Inflammatory macrophage (primary cell): ENCODE measurements around the gene NCK2.
"Not testable (repeated sequence)": the region's sequence is repeated elsewhere in the genome, so short reads cannot be mapped to it uniquely, and the experiment has no call there.

Experiments
- DNase-seq, 2 donors: peaks; one replicate each; pipeline ENCODE4 v3.0.0-alpha.2; 2020 to 2022

NCK2 gene

DNA sequence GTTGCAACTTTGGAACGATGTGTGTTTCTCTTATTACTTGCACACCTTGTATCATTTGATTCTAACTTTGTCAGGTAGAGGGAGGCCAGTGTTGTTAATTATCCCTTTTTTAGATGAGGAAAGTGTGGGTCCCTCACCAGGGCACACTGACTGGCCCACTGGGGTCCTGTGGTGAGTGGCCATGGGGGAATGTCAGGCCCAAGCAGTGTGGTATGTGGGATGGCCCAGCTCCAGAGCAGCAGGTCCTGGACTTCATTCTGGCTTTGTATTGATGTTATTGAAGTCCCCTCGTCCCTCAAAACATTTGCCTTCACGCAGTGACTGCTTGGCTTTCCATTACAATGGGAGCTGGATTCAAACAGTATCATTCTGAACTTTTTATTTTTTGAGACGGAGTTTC is 11.7 kb downstream of the NCK2 start:
- no peak for DNase-seq

- not testable (repeated sequence) for DNase-seq
Measured at GRCh38 chr2:105756865-105757264, 12.2 kb downstream of the NCK2 start.

- no peak for DNase-seq
Measured at GRCh38 chr2:105757433-105757832, 12.7 kb downstream of the NCK2 start.

GRCh38 chr2:105760191-105760590 is 15.5 kb downstream of the NCK2 start:
- DNase-seq: no peak

DNA sequence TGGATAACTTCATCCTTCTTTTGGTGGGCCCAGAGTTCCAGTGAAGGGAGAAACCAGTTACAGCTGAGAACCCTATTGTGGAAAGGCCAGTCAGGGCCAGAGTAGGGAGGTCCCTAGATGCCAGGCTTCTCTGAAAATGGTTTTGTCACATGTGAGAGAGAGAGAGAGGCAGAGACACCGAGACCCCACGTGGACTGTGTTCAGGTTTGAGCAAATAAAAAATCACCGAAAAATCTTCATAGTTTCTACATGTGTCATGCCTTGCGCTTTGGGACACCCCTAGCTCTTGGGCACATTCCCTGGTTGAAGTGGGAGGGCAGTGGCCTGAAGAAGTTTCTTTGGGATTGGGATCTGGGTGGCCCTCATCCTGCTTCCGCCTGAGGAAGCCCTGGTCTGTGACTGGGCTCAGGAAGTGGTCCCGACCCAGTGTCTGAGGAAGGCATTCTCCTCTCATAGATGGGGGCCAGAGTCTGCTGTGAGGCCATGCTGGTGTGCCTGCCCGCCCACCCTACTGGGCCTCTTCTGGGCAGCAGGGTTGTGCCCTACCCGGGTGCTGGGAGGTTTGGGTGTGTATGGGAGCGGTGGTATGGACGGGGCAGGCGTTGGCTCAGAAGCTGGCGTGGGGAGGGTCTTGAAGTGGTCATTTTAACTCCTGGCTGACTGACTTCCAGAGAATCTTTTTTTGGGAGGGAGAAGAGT is 16.1 kb downstream of the NCK2 start:
- no peak for DNase-seq

- no peak for DNase-seq
Measured at GRCh38 chr2:105761931-105762515, 17.3 kb downstream of the NCK2 start.

DNA sequence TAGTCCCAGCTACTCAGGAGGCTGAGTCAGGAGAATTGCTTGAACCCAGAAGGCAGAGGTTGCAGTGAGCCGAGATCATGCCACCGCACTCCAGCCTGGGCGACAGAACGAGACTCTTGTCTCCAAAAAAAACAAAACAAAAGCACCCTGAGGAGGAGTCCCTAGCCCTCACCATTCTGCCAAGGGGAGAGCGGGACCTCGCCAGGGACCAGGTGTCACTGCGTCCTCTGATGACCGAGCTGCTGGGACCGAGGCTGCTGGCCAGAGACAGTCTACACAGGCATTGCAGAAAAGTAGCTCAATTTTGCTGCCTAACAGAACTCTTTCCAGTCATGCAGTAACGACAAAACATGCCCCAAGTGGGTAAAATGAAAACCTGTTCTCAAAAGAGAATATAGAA is 18.4 kb downstream of the NCK2 start:
- no peak for DNase-seq

- no peak for DNase-seq
Measured at GRCh38 chr2:105764059-105764458, 19.3 kb downstream of the NCK2 start.

DNA sequence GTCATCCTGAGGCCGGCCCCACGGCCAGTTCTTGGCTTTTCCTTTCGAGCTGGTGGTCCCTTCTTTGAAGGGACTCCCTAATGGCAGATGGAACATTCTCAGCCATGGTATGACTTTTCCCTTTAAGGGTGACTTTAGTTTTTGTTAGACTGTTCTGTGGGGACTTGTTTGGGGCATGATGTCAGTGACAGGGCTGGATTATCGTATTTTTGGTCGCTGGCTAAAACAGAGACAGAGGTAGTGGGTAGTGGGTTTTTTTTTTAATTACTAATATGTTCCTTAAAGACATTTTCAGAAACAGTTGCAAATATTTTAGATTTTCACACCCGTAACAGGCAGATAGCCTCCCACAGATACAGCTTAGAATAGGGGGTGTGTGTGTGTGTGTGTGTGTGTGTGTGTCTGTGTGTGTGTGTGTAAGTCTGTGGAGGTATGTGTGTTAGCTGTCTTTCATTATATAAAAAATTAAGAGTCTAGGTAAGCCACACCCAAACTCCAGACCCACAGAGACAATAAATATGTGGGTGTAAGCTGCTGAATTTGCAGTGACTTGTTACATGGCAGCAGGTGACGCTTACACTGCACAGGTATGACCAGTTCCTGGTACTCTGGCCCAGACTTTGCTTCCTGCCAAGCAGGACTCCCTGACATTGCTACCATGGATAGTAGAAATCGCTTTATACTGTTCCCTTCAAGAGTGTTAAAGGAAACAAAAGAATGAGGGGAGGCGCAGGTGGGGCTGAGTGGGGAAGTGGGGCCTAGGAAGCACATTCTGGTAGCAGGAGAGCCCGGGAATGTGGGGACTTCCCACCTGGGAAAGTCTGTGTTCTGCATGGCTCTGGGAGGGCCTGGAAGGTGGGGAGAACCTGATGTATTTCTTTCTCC is 20.9 kb downstream of the NCK2 start:
- DNase-seq: no peak

DNA sequence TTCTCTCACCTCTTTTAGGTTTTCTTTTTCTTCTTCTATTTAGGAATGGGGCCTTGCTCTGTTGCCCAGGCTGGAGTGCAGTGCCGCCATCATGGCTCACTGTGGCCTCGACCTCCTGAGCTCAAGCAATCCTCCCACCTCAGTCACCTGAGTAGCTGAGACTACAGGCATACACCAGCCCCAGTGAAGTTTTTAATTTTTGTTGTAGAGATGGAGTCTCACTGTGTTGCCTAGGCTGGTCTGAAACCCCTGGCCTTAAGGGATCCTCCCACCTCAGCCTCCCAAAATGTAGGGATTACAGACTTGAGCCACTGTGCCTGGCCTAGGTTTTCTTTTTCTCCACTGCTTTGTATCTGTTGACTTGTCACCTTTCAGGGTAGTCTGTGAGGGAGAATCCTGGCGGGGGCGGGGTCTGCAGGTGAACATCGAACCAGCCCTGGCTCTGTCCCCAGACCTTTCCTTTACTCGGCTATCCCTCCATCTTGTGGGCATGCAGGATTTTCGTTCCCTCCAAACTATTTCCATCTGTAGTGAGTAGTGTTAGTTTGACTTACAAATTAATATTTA is 21.7 kb downstream of the NCK2 start:
- no peak for DNase-seq

- no peak for DNase-seq
Measured at GRCh38 chr2:105768176-105768575, 23.5 kb downstream of the NCK2 start.

DNA sequence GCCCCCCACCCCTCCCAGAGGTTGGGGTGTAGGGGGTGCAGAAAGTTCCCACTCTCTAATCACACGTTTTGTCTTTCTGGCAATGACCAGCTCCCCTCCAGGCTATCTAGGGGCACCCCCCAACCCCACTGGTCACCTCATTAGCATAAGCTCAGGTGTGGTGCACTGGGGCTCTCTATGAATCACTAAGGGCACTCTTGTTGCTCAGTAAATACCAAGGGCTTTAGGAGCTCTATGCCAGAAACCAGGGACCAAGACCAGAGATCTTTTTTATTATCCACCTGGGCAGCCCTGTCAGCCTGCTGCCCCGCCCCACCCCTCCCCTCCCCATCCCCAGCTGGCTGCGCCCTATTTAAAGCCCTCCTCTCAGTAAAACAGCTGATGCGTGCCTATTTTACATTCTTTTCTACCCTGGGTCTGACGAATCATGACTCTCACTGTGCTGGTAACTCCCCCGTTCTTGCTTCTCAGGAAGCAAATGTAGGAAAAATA is 24.3 kb downstream of the NCK2 start:
- no peak for DNase-seq

GRCh38 chr2:105769504-105769903 is 24.8 kb downstream of the NCK2 start:
- DNase-seq: no peak

- no peak for DNase-seq
Measured at GRCh38 chr2:105770149-105770548, 25.4 kb downstream of the NCK2 start.

DNA sequence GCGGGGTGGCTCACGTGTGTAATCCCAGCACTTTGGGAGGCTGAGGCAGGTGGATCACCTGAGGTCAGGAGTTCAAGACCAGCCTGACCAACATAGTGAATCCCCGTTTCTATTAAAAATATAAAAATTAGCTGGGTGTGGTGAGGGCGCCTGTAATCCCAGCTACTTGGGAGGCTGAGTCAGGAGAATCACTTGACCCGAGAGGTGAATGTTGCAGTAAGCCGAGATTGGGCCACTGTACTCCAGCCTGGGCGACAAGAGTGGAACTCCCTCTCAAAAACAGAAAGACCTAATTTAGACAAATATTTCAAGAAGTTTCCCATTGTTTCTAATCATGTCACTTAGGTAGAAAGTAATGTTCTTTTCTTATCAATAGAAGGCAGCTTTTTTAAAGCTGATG is 26.6 kb downstream of the NCK2 start:
- not testable (repeated sequence) for DNase-seq

DNA sequence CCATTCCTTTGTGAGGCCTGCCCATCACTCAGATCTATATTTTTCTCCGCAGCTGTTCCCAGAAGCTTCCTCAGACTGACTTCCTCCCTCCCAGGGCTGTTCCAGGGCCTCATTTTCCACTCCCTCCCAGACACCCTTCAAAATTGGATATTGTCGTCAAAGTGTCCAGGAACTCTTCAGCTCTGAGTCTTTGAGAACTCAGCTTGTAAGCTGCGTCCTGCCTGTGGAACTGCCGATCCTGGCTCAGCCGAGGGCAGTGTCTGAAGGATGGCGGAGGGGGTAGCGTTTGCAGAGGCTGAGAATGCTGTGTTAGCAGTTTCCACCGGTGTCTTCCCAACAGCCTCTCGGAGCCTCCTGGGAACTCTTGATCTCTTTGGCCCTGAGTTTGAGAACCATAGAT is 27.1 kb downstream of the NCK2 start:
- no peak for DNase-seq

DNA sequence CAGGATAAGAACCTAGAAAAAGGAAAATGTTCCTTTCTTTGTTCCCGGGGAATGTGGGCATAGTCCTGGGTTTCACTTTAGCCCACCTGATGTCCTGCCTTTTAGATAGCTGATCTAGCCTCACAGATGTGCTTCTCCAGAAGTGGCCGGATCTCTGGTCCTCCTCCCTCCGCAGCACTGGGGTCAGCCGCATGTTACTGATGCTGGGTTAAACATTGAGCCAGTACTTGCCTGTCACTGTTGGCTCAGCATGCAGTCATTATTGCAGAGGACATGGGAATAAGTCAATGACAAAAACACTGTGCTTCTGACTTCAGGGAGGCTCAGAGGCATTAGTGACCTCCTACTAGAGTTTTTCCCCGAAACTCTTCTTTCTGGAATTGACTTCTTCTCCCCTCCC is 27.6 kb downstream of the NCK2 start:
- no peak for DNase-seq

- DNase-seq: no peak
Measured at GRCh38 chr2:105773568-105773967, 28.9 kb downstream of the NCK2 start.

GRCh38 chr2:105774781-105775337 is 30.1 kb downstream of the NCK2 start:
- no peak for DNase-seq

- peak in 1 of 2 donors; percentile 23 for DNase-seq
Measured at GRCh38 chr2:105775809-105776559, 31.3 kb downstream of the NCK2 start.

DNA sequence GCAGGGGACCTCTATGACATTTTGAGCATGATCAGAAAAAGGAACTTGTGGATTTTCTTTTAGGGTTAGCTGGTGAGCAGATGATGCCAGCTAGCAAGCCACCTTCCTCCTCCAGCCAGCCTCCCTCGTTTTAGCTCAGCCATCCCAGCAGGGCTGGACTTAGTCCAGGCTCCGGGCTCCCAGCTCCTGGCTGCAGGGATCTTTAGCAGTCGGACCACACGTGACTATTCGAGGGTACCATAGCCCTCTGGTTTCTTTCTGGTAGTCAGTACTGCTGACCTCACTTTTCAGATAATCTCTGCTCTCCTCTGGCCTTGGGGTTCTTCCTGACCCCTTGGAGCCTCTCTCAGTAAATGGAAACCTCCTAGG is 31.8 kb downstream of the NCK2 start:
- no peak for DNase-seq

GRCh38 chr2:105777031-105777482 is 32.3 kb downstream of the NCK2 start:
- no peak for DNase-seq
